Measurements from ENCODE around the gene P2RX4.

GRCh38 chr12:121170151-121170550 is 39.8 kb upstream of the P2RX4 start:
- TF ChIP-seq, protein P1, sequence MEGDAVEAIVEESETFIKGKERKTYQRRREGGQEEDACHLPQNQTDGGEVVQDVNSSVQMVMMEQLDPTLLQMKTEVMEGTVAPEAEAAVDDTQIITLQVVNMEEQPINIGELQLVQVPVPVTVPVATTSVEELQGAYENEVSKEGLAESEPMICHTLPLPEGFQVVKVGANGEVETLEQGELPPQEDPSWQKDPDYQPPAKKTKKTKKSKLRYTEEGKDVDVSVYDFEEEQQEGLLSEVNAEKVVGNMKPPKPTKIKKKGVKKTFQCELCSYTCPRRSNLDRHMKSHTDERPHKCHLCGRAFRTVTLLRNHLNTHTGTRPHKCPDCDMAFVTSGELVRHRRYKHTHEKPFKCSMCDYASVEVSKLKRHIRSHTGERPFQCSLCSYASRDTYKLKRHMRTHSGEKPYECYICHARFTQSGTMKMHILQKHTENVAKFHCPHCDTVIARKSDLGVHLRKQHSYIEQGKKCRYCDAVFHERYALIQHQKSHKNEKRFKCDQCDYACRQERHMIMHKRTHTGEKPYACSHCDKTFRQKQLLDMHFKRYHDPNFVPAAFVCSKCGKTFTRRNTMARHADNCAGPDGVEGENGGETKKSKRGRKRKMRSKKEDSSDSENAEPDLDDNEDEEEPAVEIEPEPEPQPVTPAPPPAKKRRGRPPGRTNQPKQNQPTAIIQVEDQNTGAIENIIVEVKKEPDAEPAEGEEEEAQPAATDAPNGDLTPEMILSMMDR (optimal IDR thresholded peaks at IDR 0.05 in 1 of 3, IDR thresholded peaks at IDR 0.05 in 1 of 3, conservative IDR thresholded peaks at IDR 0.05 in 1 of 3; ENCODE audit: extremely low read depth in 1 of 3, insufficient read depth in 2 of 3, low read length in 3 of 3), result no peak
- TF ChIP-seq EZH2 (IDR thresholded peaks at IDR 0.05; ENCODE audit: low read length), result no peak

Measured in keratinocyte (primary cell).